ENCODE measurements around the gene TSHZ2. TPM values are rescaled to one million over a fixed set of nuclear protein-coding genes. Genes with fewer than 3 reads are reported as not detected.

The TSHZ2 gene
- total RNA-seq, 1 donor from 2014 or later: 51.9 TPM

DNA sequence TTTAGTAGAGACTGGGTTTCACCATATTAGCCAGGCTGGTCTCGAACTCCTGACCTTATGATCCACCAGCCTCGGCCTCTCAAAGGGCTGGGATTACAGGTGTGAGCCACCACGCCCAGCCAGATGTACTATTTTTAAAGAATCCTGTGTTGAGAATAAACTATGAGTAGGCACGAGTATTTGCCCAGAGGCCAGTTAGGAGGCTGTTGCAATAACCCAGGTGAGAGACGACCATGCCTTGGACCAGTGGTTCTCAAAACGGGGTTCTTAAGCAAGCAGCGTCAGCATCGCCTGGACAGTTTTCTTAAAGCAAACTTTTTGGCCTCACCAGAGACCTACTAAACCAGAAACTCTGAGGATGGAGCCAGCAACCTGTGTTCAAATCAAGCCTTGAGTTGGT is 362.7 kb downstream of the TSHZ2 start:
- no peak for DNase-seq (ENCODE audit: low spot score in 2 of 2)
- TF ChIP-seq, protein P1, sequence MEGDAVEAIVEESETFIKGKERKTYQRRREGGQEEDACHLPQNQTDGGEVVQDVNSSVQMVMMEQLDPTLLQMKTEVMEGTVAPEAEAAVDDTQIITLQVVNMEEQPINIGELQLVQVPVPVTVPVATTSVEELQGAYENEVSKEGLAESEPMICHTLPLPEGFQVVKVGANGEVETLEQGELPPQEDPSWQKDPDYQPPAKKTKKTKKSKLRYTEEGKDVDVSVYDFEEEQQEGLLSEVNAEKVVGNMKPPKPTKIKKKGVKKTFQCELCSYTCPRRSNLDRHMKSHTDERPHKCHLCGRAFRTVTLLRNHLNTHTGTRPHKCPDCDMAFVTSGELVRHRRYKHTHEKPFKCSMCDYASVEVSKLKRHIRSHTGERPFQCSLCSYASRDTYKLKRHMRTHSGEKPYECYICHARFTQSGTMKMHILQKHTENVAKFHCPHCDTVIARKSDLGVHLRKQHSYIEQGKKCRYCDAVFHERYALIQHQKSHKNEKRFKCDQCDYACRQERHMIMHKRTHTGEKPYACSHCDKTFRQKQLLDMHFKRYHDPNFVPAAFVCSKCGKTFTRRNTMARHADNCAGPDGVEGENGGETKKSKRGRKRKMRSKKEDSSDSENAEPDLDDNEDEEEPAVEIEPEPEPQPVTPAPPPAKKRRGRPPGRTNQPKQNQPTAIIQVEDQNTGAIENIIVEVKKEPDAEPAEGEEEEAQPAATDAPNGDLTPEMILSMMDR (IDR thresholded peaks at IDR 0.05): no peak
- intact Hi-C loops (cut with DNase I): no loop called here
- Histone ChIP-seq H3K36me3 (no peaks in the 10 kb centered on the region), H3K4me1 (no peaks in the 10 kb centered on the region), H3K4me3 (no peak overlapping the region), H3K27me3 (no peaks in the 10 kb centered on the region), H3K27ac (no peak overlapping the region), H3K9me3 (no peaks in the 10 kb centered on the region)

DNA sequence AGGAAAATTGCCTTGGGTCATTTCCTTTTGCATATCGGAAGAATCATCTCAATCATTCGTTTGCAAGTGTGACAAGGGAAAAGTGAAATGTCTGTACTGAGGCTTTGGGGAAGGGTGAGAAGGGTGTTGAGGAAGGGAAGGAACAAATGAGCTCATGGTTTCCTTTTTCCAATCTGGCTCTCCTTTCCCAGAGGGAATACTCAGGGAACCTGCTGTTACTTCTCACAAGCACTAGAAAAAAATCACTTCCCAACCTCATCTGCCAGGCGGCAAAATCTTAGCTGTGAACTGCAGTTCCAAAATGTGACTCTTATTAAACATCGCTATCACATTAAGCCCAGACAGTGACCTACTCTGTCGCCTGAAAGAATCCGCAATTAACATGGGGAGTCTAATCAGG is 363.4 kb downstream of the TSHZ2 start:
- no peak overlapping the region for H3K27ac ChIP-seq
- no peaks in the 10 kb centered on the region for H3K36me3 ChIP-seq
- no peaks in the 10 kb centered on the region for H3K9me3 ChIP-seq
- TF ChIP-seq, protein P1 (IDR thresholded peaks at IDR 0.05): no peak
- H3K4me1 ChIP-seq: no peaks in the 10 kb centered on the region
- no peak overlapping the region for H3K4me3 ChIP-seq
- DNase-seq (ENCODE audit: low spot score in 2 of 2): no peak
- H3K27me3 ChIP-seq: no peaks in the 10 kb centered on the region
- intact Hi-C loops (cut with DNase I): no loop called here

DNA sequence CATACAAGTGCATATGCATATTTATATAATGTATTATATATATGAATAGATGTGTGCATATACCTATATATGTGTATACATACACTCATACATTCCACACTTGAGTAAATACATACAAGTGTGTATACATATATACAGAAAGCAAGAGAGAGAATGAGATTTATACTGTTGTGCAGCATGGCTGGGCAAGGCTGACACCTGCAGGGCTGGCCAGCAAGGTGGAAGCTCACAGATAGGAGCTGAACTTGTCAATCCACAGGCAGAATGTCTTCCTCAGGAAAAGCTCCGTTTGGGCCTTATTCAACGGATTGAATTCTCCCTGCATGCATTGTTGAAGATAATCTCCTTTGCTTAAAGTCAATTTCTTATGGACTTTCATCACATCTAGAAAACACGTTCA is 364.7 kb downstream of the TSHZ2 start:
- Histone ChIP-seq H3K27ac (no peak overlapping the region), H3K4me1 (no peaks in the 10 kb centered on the region), H3K9me3 (no peaks in the 10 kb centered on the region), H3K36me3 (no peaks in the 10 kb centered on the region), H3K4me3 (no peak overlapping the region), H3K27me3 (no peaks in the 10 kb centered on the region)
- DNase-seq (ENCODE audit: low spot score in 2 of 2): no peak
- intact Hi-C loops (cut with DNase I): no loop called here
- TF ChIP-seq, protein P1 (IDR thresholded peaks at IDR 0.05): no peak

DNA sequence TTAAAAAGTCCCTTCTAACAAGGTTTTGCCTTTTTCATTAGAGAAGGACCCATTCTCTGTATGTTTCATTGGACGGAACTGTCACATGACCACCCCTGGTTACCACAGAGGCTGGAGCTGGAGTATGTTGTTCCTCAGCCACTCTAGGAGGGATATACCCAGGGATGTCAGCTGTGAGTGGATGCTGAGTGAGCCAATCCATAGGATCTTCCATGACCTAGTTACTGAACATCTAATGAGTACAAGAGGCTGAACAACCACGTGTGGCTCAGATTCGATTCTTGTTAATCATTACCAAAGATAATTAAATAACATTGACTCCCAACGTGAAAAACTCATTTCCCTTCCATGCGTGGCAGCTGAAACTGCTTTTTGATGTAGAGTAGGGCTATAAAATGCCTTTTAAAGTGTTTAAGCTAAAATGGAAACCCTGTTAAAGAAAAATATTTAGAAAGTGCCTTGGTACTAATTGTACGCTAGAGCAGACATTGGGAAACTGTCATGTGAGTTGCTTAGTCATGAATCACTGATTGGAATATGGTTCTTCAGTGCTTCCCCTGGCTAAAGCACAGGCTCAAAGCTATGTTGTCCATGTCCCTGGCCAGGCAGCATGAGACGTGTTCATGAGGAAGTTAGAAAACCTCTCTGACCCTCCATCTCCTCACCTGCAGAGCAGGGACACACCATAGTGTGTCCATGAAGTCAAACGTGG is 365.4 kb downstream of the TSHZ2 start:
- H3K9me3 ChIP-seq: no peaks in the 10 kb centered on the region
- intact Hi-C loops (cut with DNase I): no loop called here
- no peaks in the 10 kb centered on the region for H3K4me1 ChIP-seq
- DNase-seq (ENCODE audit: low spot score in 2 of 2): no peak
- no peak overlapping the region for H3K27ac ChIP-seq
- TF ChIP-seq, protein P1 (IDR thresholded peaks at IDR 0.05): no peak
- no peaks in the 10 kb centered on the region for H3K36me3 ChIP-seq
- no peaks in the 10 kb centered on the region for H3K27me3 ChIP-seq
- no peak overlapping the region for H3K4me3 ChIP-seq

DNA sequence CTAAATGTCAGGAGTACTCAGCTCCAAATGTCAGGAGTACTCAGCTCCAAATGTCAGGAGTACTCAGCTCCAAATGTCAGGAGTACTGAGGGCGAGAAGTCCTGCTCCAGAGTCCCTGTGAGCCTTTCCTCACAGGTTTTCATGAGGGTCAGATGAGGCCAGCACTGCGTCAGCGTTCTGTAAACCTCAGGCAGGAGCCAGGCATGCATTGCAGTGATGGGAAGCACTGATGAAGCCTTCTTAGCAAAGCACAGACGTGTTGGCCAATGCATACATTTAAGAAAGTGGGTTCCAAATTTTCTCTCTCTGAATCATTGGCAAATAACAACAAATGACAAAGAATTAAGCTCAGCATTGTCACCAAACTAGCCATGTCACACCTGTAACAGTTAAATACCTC is 366.6 kb downstream of the TSHZ2 start:
- Histone ChIP-seq H3K9me3 (no peaks in the 10 kb centered on the region), H3K4me1 (no peaks in the 10 kb centered on the region), H3K36me3 (no peaks in the 10 kb centered on the region), H3K4me3 (no peak overlapping the region), H3K27me3 (no peaks in the 10 kb centered on the region), H3K27ac (no peak overlapping the region)
- TF ChIP-seq, protein P1 (IDR thresholded peaks at IDR 0.05): no peak
- intact Hi-C loops (cut with DNase I): no loop called here
- no peak for DNase-seq (ENCODE audit: low spot score in 2 of 2)

DNA sequence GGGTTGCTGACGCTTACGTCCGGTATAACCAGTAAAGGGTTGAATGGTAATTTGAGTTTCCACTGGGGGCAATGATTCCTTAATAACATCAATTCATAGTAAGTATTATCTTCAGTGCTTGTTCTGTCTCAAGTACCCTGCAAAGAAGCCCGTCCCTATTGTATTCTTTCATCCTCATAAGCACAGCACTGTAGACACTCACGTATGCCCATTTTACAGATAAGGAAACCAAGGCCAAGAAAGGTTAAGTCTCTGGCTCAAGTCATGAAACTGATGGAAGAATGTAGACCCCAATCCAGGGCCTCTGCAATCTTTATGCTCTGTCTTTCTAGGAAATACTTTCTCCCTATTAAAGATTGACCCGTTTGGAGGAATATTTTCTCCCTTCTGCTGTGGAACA is 370.3 kb downstream of the TSHZ2 start:
- H3K9me3 ChIP-seq: no peaks in the 10 kb centered on the region
- H3K27ac ChIP-seq: no peak overlapping the region
- TF ChIP-seq, protein P1 (IDR thresholded peaks at IDR 0.05): no peak
- no peaks in the 10 kb centered on the region for H3K36me3 ChIP-seq
- no peak overlapping the region for H3K4me3 ChIP-seq
- DNase-seq (ENCODE audit: low spot score in 2 of 2): no peak
- H3K27me3 ChIP-seq: no peaks in the 10 kb centered on the region
- no peaks in the 10 kb centered on the region for H3K4me1 ChIP-seq
- intact Hi-C loops (cut with DNase I): no loop called here

Data from ascending aorta (tissue), 2 donors.